Activated naive CD4-positive, alpha-beta T cell treated with anti-CD3 and anti-CD28 coated beads, Interleukin-2, amount 50 U/mL, for 72 hours (primary cell): Measurements from ENCODE around the gene HAVCR1. TPM values are rescaled to one million over a fixed set of nuclear protein-coding genes. Genes with fewer than 3 reads are reported as not detected.

Experiments
- ATAC-seq, 2 donors: fragments of 150-1000 bp; cut with Tn5 transposase; 2 replicates each; pipeline ENCODE4 v1.10.0; 2021; ENCODE audit warnings: mild to moderate bottlenecking in 2 of 2, moderate library complexity in 2 of 2
- DNase-seq, 2 donors: peaks; one replicate each; pipeline ENCODE4 v3.0.0; 2021 to 2022; ENCODE audit warnings: low spot score in 2 of 2
- H3K27ac Mint-ChIP-seq, 2 donors: one replicate each; pipeline ENCODE4 v1.8.0; 2022; ENCODE audit warnings: mild to moderate bottlenecking in 2 of 2, mixed read lengths in 2 of 2
- H3K36me3 Mint-ChIP-seq, 2 donors: one replicate each; pipeline ENCODE4 v1.8.0; 2022; ENCODE audit warnings: mixed read lengths in 2 of 2
- H3K9me3 Mint-ChIP-seq, 2 donors: one replicate each; pipeline ENCODE4 v1.8.0; 2022; ENCODE audit warnings: mixed read lengths in 2 of 2
- total RNA-seq, 2 donors: library from RNA; stranded (reverse); gene quantifications; one replicate each; pipeline ENCODE4 v1.2.3, GENCODE V29; 2022

The HAVCR1 gene
- total RNA-seq = under 1 TPM; 0.72 to 0.96 TPM

DNA sequence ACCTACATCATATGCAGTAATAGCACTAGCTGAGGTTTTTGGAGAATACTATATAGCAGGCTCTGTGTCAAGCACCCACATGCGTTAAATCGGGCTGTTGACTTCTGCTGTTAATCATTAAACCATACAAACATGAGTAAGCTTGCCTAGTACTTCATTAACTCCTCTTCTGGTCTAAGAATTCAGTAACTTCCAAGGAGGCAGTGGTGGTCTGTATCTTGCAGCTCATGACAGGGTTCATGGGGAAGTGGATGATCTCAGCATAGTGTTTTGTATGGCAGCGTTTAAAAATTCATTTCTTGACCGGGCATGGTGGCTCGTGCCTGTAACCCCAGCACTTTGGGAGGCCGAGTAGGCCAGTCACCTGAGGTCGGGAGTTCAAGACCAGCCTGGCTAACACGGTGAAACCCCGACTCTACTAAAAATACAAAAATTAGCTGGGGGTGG, at the start of gene HAVCR1:
Gene HAVCR1, minus strand, starts transcription at position 24 of the 447 bp plus-strand sequence. CDS start 1,173 bp downstream, outside the sequence.
- DNase-seq (no peak), ATAC-seq (no peak)
- no peaks in the 10 kb centered on the region for H3K36me3 Mint-ChIP-seq
- H3K9me3 Mint-ChIP-seq = no peaks in the 10 kb centered on the region
- H3K27ac Mint-ChIP-seq = no peak within 1 kb of the TSS

DNA sequence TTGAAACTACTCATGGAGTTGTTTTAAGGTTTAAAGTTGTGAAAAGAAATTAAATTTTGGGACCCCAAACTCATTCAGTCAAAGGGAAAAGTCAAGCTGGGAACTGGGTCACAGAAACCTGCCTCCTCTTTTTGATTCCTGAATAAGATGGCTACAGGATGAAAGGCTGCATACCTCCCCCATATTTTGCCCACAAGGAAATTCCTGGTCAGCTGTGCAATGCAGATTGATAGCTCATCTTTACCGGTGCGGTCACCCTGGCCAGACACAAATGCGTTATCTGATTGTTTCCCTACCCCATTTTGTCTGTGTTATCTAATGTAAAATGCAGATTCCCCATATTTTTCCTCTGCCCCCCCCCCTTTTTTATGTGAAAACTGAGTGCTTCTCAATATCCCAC, 48.6 kb upstream of the HAVCR1 start:
- Mint-ChIP-seq H3K36me3 (peaks cover 20 to 61% of the 10 kb centered on the region in 2 donors), H3K27ac (peak overlapping the region; percentile 70 to 96), H3K9me3 (no peaks in the 10 kb centered on the region)
- DNase-seq = no peak
- no peak for ATAC-seq

DNA sequence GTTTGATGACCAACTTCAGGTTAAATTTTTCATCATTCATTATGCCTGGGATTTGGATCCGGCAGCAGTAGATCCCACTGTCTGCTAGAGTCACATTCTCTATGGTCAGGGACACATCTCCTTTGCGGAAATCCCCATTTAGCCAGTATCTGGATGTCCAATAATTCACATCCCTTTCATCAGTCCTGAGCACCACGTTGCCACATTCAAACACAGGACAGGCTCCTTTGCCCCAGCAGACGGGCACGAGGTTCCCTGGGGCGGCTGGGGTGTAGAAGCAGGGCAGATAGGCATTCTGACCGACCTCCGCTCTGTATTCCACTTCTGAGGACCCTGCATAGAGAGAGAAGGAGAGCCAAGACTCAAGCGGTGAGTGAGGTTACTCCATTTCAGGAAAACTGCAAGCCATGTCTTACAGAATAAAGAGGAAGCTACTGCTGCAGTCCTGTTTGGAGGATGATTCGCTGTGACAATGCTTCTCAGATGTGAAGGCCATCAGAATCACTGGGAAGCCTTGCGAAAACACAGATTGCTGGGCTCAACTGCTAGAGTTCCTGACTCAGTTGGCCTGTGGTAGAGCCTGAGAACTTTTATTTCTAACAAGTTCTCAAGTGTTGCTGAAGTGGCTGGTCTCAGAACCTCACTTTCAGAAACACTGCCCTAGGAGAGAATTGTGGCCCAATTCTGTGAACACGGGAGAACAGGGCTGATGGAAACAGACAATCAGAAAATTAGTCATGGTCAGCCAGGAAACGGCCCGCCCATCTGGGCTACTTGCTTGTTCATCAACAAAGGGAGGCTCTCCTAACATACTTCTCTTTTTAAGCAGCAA, 47.9 kb upstream of the HAVCR1 start:
- DNase-seq (peak; percentile 22 to 61), ATAC-seq (peak; percentile 7 to 64)
- H3K27ac Mint-ChIP-seq = peak overlapping the region; percentile 11 to 96
- peaks cover 20 to 67% of the 10 kb centered on the region in 2 donors for H3K36me3 Mint-ChIP-seq
- no peaks in the 10 kb centered on the region for H3K9me3 Mint-ChIP-seq

DNA sequence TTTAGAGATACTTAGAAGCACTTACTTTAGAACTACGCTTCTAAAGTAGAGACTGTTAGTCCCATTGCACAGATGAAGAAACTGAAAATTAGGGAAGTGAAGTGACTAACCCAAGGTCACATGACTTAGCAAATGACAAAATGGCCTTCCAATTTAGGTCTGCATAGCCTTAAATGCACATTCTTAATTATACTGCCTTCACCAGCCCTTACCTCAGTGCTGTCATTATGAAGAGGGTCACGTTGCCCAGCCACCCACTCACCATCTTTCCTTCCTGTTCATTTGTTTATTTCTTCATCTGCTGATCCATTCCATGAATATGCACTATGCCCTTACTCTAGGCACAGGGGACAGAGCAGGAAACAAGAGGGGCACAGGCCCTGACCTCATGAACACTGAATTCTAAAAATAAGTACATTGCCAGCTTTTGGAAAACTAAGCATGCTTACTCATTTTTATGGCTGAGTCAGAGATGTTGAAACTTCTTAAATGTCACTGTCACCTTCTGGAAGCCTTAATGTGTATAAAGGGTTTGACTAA, 41.3 kb upstream of the HAVCR1 start:
- DNase-seq (peak; percentile 20 to 59), ATAC-seq (peak; percentile 94 to 96)
- Mint-ChIP-seq H3K36me3 (peaks cover 14 to 51% of the 10 kb centered on the region in 2 donors), H3K27ac (peak overlapping the region; percentile 11 to 86), H3K9me3 (no peaks in the 10 kb centered on the region)

DNA sequence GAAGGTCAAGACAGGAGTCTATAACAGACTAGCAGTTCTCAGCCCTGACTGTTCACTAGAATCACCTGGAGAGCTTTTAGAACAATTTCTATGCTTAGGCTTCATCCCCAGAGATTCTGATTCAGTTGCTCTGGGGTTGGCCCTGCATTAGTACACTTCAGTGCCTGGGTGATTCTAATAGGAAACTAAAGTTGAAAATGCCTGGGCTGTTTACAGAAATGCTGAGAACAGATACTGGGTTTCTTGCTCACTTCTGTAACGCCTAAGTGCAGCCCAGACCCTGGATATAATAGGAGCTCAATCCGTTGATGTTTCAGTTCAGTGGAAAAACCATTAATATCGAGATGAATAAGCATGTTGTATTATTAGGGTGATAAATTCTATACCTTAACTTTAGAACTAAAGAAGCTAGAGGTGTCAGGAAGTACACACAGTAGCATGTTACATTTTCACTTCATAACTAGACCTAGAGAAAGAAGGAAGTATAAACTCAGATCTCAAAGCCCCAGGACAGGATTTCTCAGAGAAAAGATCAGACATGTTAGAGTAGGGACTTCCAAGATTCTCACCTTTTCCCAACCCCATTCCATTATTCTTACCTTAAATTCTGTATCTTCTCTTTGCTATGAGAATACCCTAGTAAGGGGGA, 29.6 kb upstream of the HAVCR1 start:
- no peaks in the 10 kb centered on the region for H3K9me3 Mint-ChIP-seq
- no peak for ATAC-seq
- H3K36me3 Mint-ChIP-seq = peaks cover 5 to 41% of the 10 kb centered on the region in 2 donors

DNA sequence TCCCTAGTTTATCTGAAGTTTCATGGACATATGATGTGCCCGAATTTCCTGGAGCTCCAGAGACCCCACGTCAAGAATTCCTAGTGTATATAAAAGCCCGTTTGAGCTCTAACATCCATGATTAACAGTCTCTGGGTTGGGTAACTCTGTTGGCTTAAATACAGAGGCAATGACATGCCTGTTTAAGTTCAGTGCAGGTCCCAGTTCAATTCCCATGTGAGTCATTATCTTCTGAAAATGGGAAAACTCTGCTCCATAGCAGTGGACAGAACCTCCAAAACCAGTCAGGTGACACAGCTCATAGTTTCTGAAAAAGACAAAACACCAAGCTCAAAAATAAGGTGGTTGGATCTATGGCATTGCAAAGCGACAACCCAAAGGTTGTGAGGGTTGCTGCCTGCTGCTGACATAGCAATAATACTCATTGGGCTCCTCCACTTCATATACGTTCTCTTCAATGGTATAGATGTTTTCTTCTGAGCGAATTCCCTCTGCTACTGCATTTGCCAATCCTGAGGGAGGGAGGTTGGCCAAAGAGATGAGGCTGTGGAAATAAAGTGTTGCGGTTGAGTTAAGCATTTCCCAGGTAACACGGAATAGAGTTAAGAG, 27.9 kb upstream of the HAVCR1 start:
- DNase-seq (no peak), ATAC-seq (no peak)
- peaks cover 5 to 40% of the 10 kb centered on the region in 2 donors for H3K36me3 Mint-ChIP-seq
- H3K27ac Mint-ChIP-seq = no peak overlapping the region
- no peaks in the 10 kb centered on the region for H3K9me3 Mint-ChIP-seq

More for the DNA sequence above, 29.6 kb upstream of the HAVCR1 start:
- H3K27ac Mint-ChIP-seq = no peak overlapping the region
- no peak for DNase-seq

DNA sequence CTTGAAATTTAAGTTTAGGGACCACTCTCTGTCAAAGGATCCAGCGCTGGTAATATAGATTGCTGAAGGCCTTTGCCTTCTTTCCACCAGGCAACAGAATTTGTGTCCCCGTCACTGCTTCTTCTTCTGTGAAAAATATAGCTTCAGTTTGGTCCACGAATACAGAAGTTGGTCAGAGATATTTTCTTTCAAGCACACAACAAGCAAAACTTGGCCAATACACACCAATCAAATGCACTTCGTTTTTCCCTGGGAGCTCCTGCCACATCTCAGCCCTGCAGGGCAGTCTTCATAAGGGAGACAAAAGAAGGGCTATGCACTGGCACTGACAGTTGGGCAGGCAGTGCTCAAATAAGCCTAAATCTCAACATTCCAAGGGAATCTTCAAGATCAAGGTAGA, 27.0 kb upstream of the HAVCR1 start:
- peaks cover 4 to 34% of the 10 kb centered on the region in 2 donors for H3K36me3 Mint-ChIP-seq
- ATAC-seq = no peak
- H3K9me3 Mint-ChIP-seq = no peaks in the 10 kb centered on the region
- DNase-seq = no peak
- H3K27ac Mint-ChIP-seq = no peak overlapping the region

DNA sequence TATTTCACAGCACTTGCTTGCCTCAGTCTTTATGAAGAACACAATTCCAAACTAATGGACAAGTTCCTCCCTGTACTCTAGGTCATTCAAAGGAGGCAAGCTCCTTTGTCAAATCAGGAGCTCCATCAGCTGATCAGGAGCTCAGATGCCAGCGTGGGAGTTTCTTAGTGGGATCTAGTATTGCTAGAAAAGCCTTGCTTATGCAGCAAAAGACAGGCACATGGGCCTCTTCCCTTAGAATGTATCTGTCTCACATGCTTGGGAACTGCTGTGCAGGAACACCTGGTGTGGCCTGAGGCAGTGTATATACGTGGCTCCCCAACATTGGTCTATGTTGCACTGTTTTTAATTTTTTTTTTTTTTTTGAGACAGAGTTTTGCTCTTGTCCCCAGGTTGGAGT, 21.4 kb upstream of the HAVCR1 start:
- no peak for ATAC-seq
- peaks cover 0 to 6% of the 10 kb centered on the region in 2 donors for H3K36me3 Mint-ChIP-seq
- H3K27ac Mint-ChIP-seq = no peak overlapping the region
- H3K9me3 Mint-ChIP-seq = peaks cover 0 to 5% of the 10 kb centered on the region in 2 donors
- DNase-seq = no peak

DNA sequence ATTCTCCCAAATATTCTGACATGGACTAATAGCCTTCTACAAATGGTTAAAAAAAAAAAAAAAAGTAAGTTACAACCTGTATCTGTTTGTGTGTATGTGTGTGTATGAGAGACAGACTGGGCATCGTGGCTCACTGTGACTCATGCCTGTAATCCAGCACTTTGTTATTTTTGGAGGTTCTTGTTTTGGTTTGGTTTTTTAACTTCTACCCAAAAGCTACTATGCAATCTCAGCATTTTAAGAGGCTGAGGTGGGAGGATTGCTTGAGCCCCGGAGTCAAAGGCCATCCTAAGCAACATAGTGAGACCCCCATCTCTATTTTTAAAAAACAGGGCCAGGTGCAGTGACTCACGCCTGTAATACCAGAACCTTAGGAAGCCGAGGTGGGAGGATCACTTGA, 17.6 kb upstream of the HAVCR1 start:
- H3K9me3 Mint-ChIP-seq = peaks cover 0 to 10% of the 10 kb centered on the region in 2 donors
- H3K36me3 Mint-ChIP-seq = peaks cover 0 to 9% of the 10 kb centered on the region in 2 donors
- DNase-seq = no peak
- peak in 1 of 2 donors; percentile 69 for ATAC-seq
- H3K27ac Mint-ChIP-seq = no peak overlapping the region

DNA sequence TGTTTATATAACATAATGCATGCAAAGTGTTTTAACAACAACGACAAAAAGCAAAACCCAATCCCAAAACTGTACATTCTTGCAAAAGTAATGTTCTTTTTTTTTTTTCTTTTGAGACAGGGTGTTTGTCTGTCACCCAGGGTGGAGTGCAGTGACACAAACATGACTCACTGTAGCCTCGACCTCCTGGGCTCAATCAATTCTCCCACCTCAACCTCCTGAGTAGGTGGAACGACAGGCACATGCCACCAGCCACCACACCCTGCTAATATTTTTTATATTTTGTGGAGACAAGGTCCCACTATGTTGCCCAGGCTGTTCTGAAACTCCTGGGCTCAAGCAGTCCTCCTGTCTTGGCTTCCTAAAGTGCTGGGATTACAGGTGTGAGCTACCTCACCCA, 13.6 kb upstream of the HAVCR1 start:
- H3K9me3 Mint-ChIP-seq = peaks cover 0 to 10% of the 10 kb centered on the region in 2 donors
- no peak overlapping the region for H3K27ac Mint-ChIP-seq
- peak; percentile 43 to 62 for ATAC-seq
- DNase-seq = peak in 1 of 2 donors; percentile 5
- H3K36me3 Mint-ChIP-seq = peaks cover 0 to 9% of the 10 kb centered on the region in 2 donors

DNA sequence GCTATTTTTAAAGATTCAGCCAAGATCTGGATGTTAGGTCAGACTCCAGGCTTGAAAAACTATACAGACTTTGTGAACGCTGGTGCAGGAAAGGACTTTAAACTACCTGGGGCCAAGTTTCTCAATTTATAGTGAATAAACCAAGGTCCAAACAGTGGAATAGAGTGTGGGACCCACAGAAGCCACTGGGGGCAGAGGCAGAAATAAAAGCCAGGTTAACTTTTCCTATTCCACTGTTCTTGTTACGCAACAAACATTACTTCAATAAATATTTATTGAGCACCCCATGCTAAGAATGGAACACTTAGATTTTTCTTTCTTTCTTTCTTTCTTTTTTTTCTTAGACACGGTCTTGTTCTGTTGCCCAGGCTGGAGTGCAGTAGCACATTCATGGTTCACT, 11.0 kb upstream of the HAVCR1 start:
- H3K36me3 Mint-ChIP-seq = peaks cover 0 to under 1% of the 10 kb centered on the region in 2 donors
- H3K27ac Mint-ChIP-seq = no peak overlapping the region
- no peak for ATAC-seq
- peaks cover 0 to 5% of the 10 kb centered on the region in 2 donors for H3K9me3 Mint-ChIP-seq
- no peak for DNase-seq

DNA sequence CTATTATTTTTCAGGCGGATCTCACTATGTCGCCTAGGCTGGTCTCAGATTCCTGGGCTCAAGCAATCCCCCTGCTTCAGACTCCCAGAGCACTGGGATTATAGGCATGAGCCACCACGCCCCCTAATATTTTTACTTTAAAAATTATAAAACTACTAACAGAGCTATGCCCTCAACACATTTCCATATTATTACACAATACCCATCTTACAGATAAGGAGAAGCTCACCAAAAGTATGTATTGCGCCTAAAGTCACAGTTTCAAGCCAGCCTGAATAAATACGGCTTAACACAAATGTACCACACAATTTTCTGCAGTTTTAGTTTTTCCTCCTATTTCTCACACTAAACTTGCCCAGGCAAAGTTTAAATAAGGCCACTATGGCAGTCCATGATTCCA, 9.9 kb upstream of the HAVCR1 start:
- H3K9me3 Mint-ChIP-seq = no peaks in the 10 kb centered on the region
- H3K36me3 Mint-ChIP-seq = no peaks in the 10 kb centered on the region
- DNase-seq (no peak), ATAC-seq (no peak)
- no peak overlapping the region for H3K27ac Mint-ChIP-seq

DNA sequence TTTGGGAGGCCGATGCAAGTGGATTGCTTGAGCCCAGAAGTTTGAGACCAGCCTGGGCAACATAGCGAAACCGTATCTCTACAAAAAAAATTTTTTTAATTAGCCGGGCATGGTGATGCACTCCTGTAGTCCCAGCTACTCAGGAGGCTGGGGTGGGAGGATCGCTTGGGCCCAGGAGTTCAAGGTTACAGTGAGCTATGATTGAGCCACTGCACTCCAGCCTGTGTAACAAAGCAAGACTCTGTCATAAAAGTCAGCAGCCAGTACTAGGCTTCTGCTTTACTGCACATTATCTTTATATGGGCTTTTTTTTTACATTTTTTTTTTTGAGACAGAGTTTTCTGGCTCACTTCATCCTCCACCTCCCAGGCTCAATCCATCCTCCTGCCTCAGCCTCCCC, 9.4 kb upstream of the HAVCR1 start:
- Mint-ChIP-seq H3K9me3 (no peaks in the 10 kb centered on the region), H3K27ac (no peak overlapping the region), H3K36me3 (no peaks in the 10 kb centered on the region)
- ATAC-seq (no peak), DNase-seq (no peak)

DNA sequence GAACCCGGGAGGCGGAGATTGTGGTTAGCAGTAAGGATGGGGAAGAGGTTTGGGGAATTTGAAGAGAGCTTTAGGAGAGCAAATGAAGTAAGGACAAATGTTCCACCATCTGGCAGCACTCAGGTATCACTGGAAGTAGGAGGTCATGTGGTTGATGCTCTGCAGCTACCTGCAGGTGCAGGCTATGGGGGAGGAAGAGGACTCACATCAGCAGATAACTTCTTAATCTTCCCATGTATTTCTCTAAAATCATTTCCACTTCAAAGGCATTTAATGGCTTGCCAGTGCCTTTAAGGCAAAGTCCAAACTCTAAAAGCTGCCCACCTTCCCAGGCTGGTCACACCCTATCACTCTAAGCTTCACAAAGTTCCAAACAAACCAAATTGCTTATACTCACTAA, 8.1 kb upstream of the HAVCR1 start:
- no peak overlapping the region for H3K27ac Mint-ChIP-seq
- ATAC-seq (no peak), DNase-seq (no peak)
- no peaks in the 10 kb centered on the region for H3K36me3 Mint-ChIP-seq
- H3K9me3 Mint-ChIP-seq = no peaks in the 10 kb centered on the region

DNA sequence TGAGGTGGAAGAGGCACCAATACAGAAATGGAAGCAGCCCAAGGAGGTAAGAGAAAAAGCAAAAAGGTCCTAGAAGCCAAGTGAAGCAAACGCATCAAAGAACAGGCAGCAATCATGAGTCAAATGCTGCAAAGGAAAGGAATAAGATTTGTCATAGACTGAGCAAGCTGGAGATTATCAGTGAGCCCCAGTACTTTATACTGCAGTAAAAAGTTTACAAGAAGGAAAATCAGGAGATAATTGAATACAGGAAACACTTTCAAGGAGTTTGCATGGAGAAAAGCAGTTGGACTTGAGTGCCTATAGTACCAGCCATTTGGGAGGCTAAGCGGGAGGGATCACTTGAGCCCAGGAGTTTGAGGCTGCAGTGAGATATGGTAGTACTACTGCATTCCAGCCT, 7.2 kb upstream of the HAVCR1 start:
- H3K36me3 Mint-ChIP-seq = no peaks in the 10 kb centered on the region
- no peak overlapping the region for H3K27ac Mint-ChIP-seq
- DNase-seq (no peak), ATAC-seq (no peak)
- no peaks in the 10 kb centered on the region for H3K9me3 Mint-ChIP-seq

DNA sequence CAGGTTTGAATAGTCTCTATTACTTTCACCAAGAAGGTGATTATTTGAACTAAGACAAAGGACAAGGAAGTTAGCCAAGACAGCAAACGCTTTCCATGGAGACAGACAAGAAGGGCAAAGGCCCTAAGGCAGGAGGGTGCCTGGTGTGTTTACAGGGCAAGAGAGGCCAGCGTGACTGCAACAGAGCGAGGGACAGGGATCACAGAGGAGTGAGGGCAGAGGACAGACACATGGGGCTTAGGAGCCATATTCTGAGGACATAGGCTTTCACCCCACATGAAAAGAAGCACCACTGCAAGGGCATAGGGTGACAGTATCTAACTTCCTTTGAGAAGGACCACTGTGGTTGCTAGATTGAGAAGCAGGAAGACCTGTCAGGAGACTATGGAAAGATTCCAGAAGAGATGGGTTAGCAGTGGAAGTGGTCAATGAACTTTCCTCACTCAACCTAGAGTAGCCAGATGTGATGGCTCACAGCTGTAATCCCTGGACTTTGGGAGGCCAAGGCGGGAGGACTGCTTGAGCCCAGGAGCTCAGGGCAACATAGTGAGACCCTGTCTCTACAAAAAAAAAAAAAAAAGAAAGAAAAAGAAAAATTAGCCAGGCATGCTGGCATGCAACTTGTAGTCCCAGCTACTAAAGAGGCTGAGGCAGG, 5.0 kb upstream of the HAVCR1 start:
- no peaks in the 10 kb centered on the region for H3K9me3 Mint-ChIP-seq
- DNase-seq (no peak), ATAC-seq (no peak)
- no peaks in the 10 kb centered on the region for H3K36me3 Mint-ChIP-seq
- peak overlapping the region; percentile 25 to 70 for H3K27ac Mint-ChIP-seq
